Measurements from ENCODE around the gene KCNK18.
"Not testable (repeated sequence)": the region's sequence is repeated elsewhere in the genome, so short reads cannot be mapped to it uniquely, and the experiment has no call there.

Gene KCNK18

GRCh38 chr10:117222552-117222951 is 25.3 kb downstream of the KCNK18 start:
- H3K4me3 ChIP-seq (ENCODE audit: low read depth, low read length): no peak overlapping the region
- no peak for DNase-seq (ENCODE audit: low read depth)
- no peak for TF ChIP-seq CTCF (conservative IDR thresholded peaks at IDR 0.05; ENCODE audit: low read depth, low read length)

GRCh38 chr10:117222976-117223692 is 25.8 kb downstream of the KCNK18 start:
- no peak for DNase-seq (ENCODE audit: low read depth)
- no peak overlapping the region for H3K4me3 ChIP-seq (ENCODE audit: low read depth, low read length)
- no peak for TF ChIP-seq CTCF (conservative IDR thresholded peaks at IDR 0.05; ENCODE audit: low read depth, low read length)

GRCh38 chr10:117223693-117224430 is 26.6 kb downstream of the KCNK18 start:
- DNase-seq (ENCODE audit: low read depth): no peak
- H3K4me3 ChIP-seq (ENCODE audit: low read depth, low read length): no peak overlapping the region
- TF ChIP-seq CTCF (conservative IDR thresholded peaks at IDR 0.05; ENCODE audit: low read depth, low read length): no peak

GRCh38 chr10:117224881-117225280 is 27.6 kb downstream of the KCNK18 start:
- H3K4me3 ChIP-seq (ENCODE audit: low read depth, low read length): no peak overlapping the region
- DNase-seq (ENCODE audit: low read depth): no peak
- no peak for TF ChIP-seq CTCF (conservative IDR thresholded peaks at IDR 0.05; ENCODE audit: low read depth, low read length)

GRCh38 chr10:117226813-117227451 is 29.6 kb downstream of the KCNK18 start:
- no peak overlapping the region for H3K4me3 ChIP-seq (ENCODE audit: low read depth, low read length)
- peak; percentile 83 for TF ChIP-seq CTCF (conservative IDR thresholded peaks at IDR 0.05; ENCODE audit: low read depth, low read length)
- peak; percentile 57 for DNase-seq (ENCODE audit: low read depth)

- H3K4me3 ChIP-seq (ENCODE audit: low read depth, low read length): no peak overlapping the region
- no peak for TF ChIP-seq CTCF (conservative IDR thresholded peaks at IDR 0.05; ENCODE audit: low read depth, low read length)
- no peak for DNase-seq (ENCODE audit: low read depth)
These were observed 30.9 kb downstream of the KCNK18 start for GRCh38 chr10:117228210-117228609.

GRCh38 chr10:117230107-117230506 is 32.8 kb downstream of the KCNK18 start:
- H3K4me3 ChIP-seq (ENCODE audit: low read depth, low read length); DNase-seq (ENCODE audit: low read depth): not testable (repeated sequence)

Data from choroid plexus epithelial cell (primary cell).